K562 (cell line): ENCODE measurements around the gene TENT4B. TPM values are rescaled to one million over a fixed set of nuclear protein-coding genes. Genes with fewer than 3 reads are reported as not detected.
A peak's percentile ranks its signal among the peaks of the same experiment; 100 is the strongest.

Source experiments
- ATAC-seq: fragments of 200-7000 bp; cut with Tn5 transposase; 3 replicates; pipeline ENCODE4 v1.9.1; 2020; ENCODE audit warnings: moderate library complexity
- BruUV-seq: library from RNA; stranded (reverse); fragments of 400-500 nt; replicated peaks from 2 replicates; lab custom pipeline; 2021; lab: Mats Ljungman, UMichigan
- CTCF ChIA-PET: fragments of 300-600 bp; formaldehyde crosslinking; extraction: SDS; loops from one replicate; lab custom pipeline; 2021; ENCODE audit warnings: low intra/inter-chr PET ratio; lab: Yijun Ruan, JAX
- POLR2A ChIA-PET: fragments of 300-600, 350-650 bp; sonication (Branson Sonifier 250); formaldehyde crosslinking; extraction: SDS; loops from one replicate; lab custom pipeline; 2021; ENCODE audit warnings: antibody characterized with exemption, inconsistent platforms; lab: Yijun Ruan, JAX
- DNase-seq, 4 experiments: peaks; one replicate each; pipeline versions ENCODE4 v3.0.0 to v3.0.0-alpha.2; 2011 to 2018; ENCODE audit warnings: low spot score in 3 of 4, mixed read lengths in 3 of 4; ENCODE audit errors: extremely low read depth in 1 of 4
- FAIRE-seq: peaks from 2 replicates; lab custom pipeline; 2011; peaks lifted over from hg19 to GRCh38; lab: Jason Lieb, UNC
- H2AFZ ChIP-seq: 2 replicates; pipeline ENCODE4 v1.6.0; 2011; ENCODE audit warnings: low read depth, low read length, control low read depth, inconsistent platforms
- H3K27ac ChIP-seq: fragments of 200-600 bp; 3 replicates; pipeline ENCODE4 v1.8.0; 2011; ENCODE audit warnings: low read depth, mild to moderate bottlenecking, control low read depth, inconsistent platforms, low read length, moderate library complexity, mixed read lengths; ENCODE audit errors: extremely low read depth
- H3K27me3 ChIP-seq, 2 experiments: fragments of 300-600 bp in 1 of 2; 2 replicates in 1 of 2; 3 replicates in 1 of 2; pipeline versions ENCODE4 v1.6.0 to v1.8.0; 2011; ENCODE audit warnings: inconsistent platforms in 2 of 2, low read length in 2 of 2, mild to moderate bottlenecking in 1 of 2, mixed read lengths in 1 of 2, moderate library complexity in 1 of 2; ENCODE audit not compliant: control insufficient read depth in 2 of 2, insufficient read depth in 2 of 2
- H3K36me3 ChIP-seq: fragments of 300-600 bp; 3 replicates; pipeline ENCODE4 v1.8.0; 2011; ENCODE audit warnings: mild to moderate bottlenecking, low read length, inconsistent platforms; ENCODE audit not compliant: control insufficient read depth, insufficient read depth
- H3K4me1 ChIP-seq, 2 experiments: fragments of 200-600 bp in 1 of 2; replicated peaks in 1 of 2; 2 replicates in 1 of 2; 3 replicates in 1 of 2; pipeline versions ENCODE4 v1.5.1 to v1.8.0; 2011; ENCODE audit warnings: inconsistent platforms in 2 of 2, low read length in 2 of 2, mild to moderate bottlenecking in 1 of 2, mixed read lengths in 1 of 2, moderate library complexity in 1 of 2; ENCODE audit not compliant: control insufficient read depth in 2 of 2, insufficient read depth in 2 of 2
- H3K4me2 ChIP-seq: 2 replicates; pipeline ENCODE4 v1.6.1; 2011; ENCODE audit warnings: low read length, control low read depth, inconsistent platforms, mixed read lengths; ENCODE audit not compliant: insufficient read depth
- H3K4me3 ChIP-seq: fragments of 200-600 bp; sonication (generic), shearing (Covaris generic); 2 replicates; pipeline ENCODE4 v1.5.1; 2016; ENCODE audit warnings: control low read depth, inconsistent platforms
- H3K79me2 ChIP-seq: fragments of 200-600 bp; 3 replicates; pipeline ENCODE4 v1.8.0; 2011; ENCODE audit warnings: low read length, inconsistent platforms; ENCODE audit not compliant: control insufficient read depth, insufficient read depth
- H3K9ac ChIP-seq, 2 experiments: 2 replicates each; pipeline versions ENCODE4 v1.6.0 to v1.6.1; 2011; ENCODE audit warnings: low read depth in 2 of 2, low read length in 2 of 2, control low read depth in 1 of 2, inconsistent platforms in 1 of 2, mild to moderate bottlenecking in 1 of 2, mixed read lengths in 1 of 2; ENCODE audit not compliant: insufficient read depth in 1 of 2
- H3K9me1 ChIP-seq: one replicate; pipeline ENCODE4 v1.6.0; 2011; ENCODE audit warnings: inconsistent platforms, mild to moderate bottlenecking, low read length, moderate library complexity; ENCODE audit not compliant: control insufficient read depth, insufficient read depth
- H3K9me3 ChIP-seq: replicated peaks from 2 replicates; pipeline ENCODE4 v1.5.1; 2011; ENCODE audit warnings: low read depth, low read length, inconsistent platforms; ENCODE audit not compliant: control insufficient read depth, insufficient read depth
- H4K20me1 ChIP-seq: replicated peaks from 2 replicates; pipeline ENCODE4 v1.6.1; 2011; ENCODE audit warnings: low read length, inconsistent platforms, mixed read lengths; ENCODE audit not compliant: control insufficient read depth, insufficient read depth
- CCAR2 ChIP-seq: fragments of 200-400 bp; formaldehyde crosslinking; IDR thresholded peaks from 2 replicates; pipeline ENCODE4 v1.6.1; 2017; ENCODE audit warnings: mild to moderate bottlenecking, low read depth, low read length
- GATAD2A ChIP-seq: fragments of 450-650 bp; IDR thresholded peaks from 2 replicates; pipeline ENCODE4 v1.6.1; 2017
- KLF10 ChIP-seq: fragments of 250-450 bp; sonication (Bioruptor Pico); IDR thresholded peaks from 2 replicates; pipeline ENCODE4 v1.6.1; 2021; ENCODE audit warnings: matching md5 sums
- PTRF ChIP-seq: fragments of 450-650 bp; IDR thresholded peaks from 2 replicates; pipeline ENCODE4 v1.6.1; 2016; ENCODE audit warnings: mild to moderate bottlenecking, missing genetic modification characterization, missing compliant biosample characterization
- RBM17 ChIP-seq: fragments of 200-400 bp; formaldehyde crosslinking; IDR thresholded peaks from 2 replicates; pipeline ENCODE4 v1.6.1; 2017; ENCODE audit warnings: low read depth, mild to moderate bottlenecking, low read length, borderline replicate concordance
- SLC30A9 ChIP-seq: fragments of 250-450 bp; sonication (Bioruptor Pico); IDR thresholded peaks from 2 replicates; pipeline ENCODE4 v1.8.0; 2022; ENCODE audit warnings: mild to moderate bottlenecking, moderate library complexity
- SNAPC5 ChIP-seq: fragments of 250-450 bp; sonication (Bioruptor Pico); IDR thresholded peaks from 2 replicates; pipeline ENCODE4 v1.8.0; 2021; ENCODE audit warnings: moderate library complexity, mild to moderate bottlenecking, inconsistent platforms
- SRSF3 ChIP-seq: fragments of 200-400 bp; formaldehyde crosslinking; IDR thresholded peaks from 2 replicates; pipeline ENCODE4 v1.6.1; 2016; ENCODE audit warnings: mild to moderate bottlenecking, low read length, moderate library complexity; ENCODE audit not compliant: insufficient read depth
- STAT6 ChIP-seq: sonication (generic); formaldehyde crosslinking; IDR thresholded peaks from 2 replicates; pipeline ENCODE4 v1.8.1; 2023; ENCODE audit warnings: mild to moderate bottlenecking, missing genetic modification reagents
- TBP ChIP-seq: optimal IDR thresholded peaks from 2 replicates; pipeline ENCODE3; 2011; ENCODE audit warnings: low read depth, low read length, improper control_type of control experiment
- THAP7 ChIP-seq: fragments of 250-450 bp; sonication (Bioruptor Pico); IDR thresholded peaks from 2 replicates; pipeline ENCODE4 v1.5.0; 2021
- TRIM25 ChIP-seq: fragments of 450-650 bp; IDR thresholded peaks from 2 replicates; pipeline ENCODE4 v1.7.0; 2016; ENCODE audit warnings: borderline replicate concordance
- USF1 ChIP-seq: sonication (generic); formaldehyde crosslinking; IDR thresholded peaks from 2 replicates; pipeline ENCODE4 v1.9.0; 2022; ENCODE audit warnings: mild to moderate bottlenecking, missing genetic modification reagents
- ZNF253 ChIP-seq: fragments of 250-450 bp; sonication (Bioruptor Pico); conservative IDR thresholded peaks from 2 replicates; pipeline ENCODE4 v1.6.1; 2021; ENCODE audit warnings: mild to moderate bottlenecking
- ZNF830 ChIP-seq: fragments of 250-450 bp; sonication (Bioruptor Pico); IDR thresholded peaks from 2 replicates; pipeline ENCODE4 v1.5.0; 2021; ENCODE audit warnings: mild to moderate bottlenecking
- WGBS: fragments of 100-300 bp; shearing (Covaris generic); methylation state at CpG from one replicate; pipeline ENCODE4 v1.1.6; 2016; ENCODE audit warnings: low coverage, mixed read lengths; ENCODE audit not compliant: insufficient coverage; ENCODE audit errors: missing lambda C conversion rate; 5-methylcytosine and 5-hydroxymethylcytosine counted together
- in situ Hi-C: fragments of 300-500 bp; cut with MboI; formaldehyde crosslinking; loops from 4 replicates; pipeline ENCODE4 v1.15.0; 2018; ENCODE audit warnings: inconsistent platforms, mixed read lengths
- intact Hi-C: fragments of 100-400 bp; cut with micrococcal nuclease; formaldehyde crosslinking; loops from 2 replicates; pipeline ENCODE4 v1.14.2; 2022
- polyA plus RNA-seq, 8 experiments: library from polyadenylated mRNA; depleted of rRNA in 4 of 8; stranded (reverse) in 5 of 8; unstranded in 3 of 8; fragments of >200 nt; fragmentation: Nextera tagmentation in 2 of 8; fragmentation: Illumina TruSeq in 1 of 8; extraction: Ambion mirVana in 2 of 8; extraction: Trizol in 1 of 8; gene quantifications; 2 replicates each; pipeline versions ENCODE4 v1.2.1 to v1.2.3, GENCODE V29; 2011 to 2014; ENCODE audit warnings: inconsistent platforms in 1 of 8, missing spikeins in 1 of 8
- total RNA-seq, 7 experiments: library from RNA; depleted of rRNA in 6 of 7; stranded (reverse); fragments of >200 nt in 6 of 7; fragmentation: Illumina TruSeq in 2 of 7; extraction: Trizol in 2 of 7; gene quantifications; 2 replicates each; pipeline versions ENCODE4 v1.2.1 to v1.2.3, GENCODE V29; 2011 to 2021; ENCODE audit warnings: low replicate concordance in 1 of 7

TENT4B gene
- total and polyA plus RNA-seq, 9 of the 15 experiments (the other 6 are each of a cell fraction or from before 2014, with no cell fraction given) = 5.2 to 8.4 (median 7.0) TPM

- no peak overlapping the region for H3K27ac ChIP-seq
- no TSS peak for BruUV-seq
- intact Hi-C loops = no loop called here
- no peak for ATAC-seq
- ChIA-PET POLR2A (interaction anchor here (0.6 to 2.0 kb wide), 4 partner anchors 11 to 90 kb away, joined by 3 to 8 read pairs (median 3); partner anchors contain the start of gene HEATR3), CTCF (no interaction called here)
- 60% methylated on average over 1 of the region's 1 CpG for WGBS
- H3K36me3 ChIP-seq = peaks cover 3% of the 10 kb centered on the region; the same call in 2 of the 3 replicates
- no peaks in the 10 kb centered on the region for H3K9me1 ChIP-seq
- in situ Hi-C loops = no loop called here
- no peak for FAIRE-seq
- no peaks in the 10 kb centered on the region for H3K27me3 ChIP-seq
- H3K9me3 ChIP-seq = no peaks in the 10 kb centered on the region
- H3K4me1 ChIP-seq = peaks cover 24 to 25% of the 10 kb centered on the region in 2 experiments; a peak in 4 of 5 replicates
- H4K20me1 ChIP-seq = peaks cover 18% of the 10 kb centered on the region
- H3K4me2 ChIP-seq = peak overlapping the region; percentile 83; the same call in 1 of the 2 replicates
- DNase-seq = no peak
- peaks cover 57% of the 10 kb centered on the region for H3K79me2 ChIP-seq
- H3K4me3 ChIP-seq = 0 out of 2 replicates have a peak overlapping the region, but pooled peaks have one; percentile 76
- H2AFZ ChIP-seq = no peak overlapping the region
- no peak overlapping the region for H3K9ac ChIP-seq
- no peak for TF ChIP-seq TRIM25
- no peak for TF ChIP-seq KLF10 (CRISPR knock-in tag)
- TF ChIP-seq RBM17 = no peak
- no peak for TF ChIP-seq SNAPC5
- TF ChIP-seq THAP7 = no peak
- no peak for TF ChIP-seq STAT6 (CRISPR knock-in tag)
- no peak for TF ChIP-seq CCAR2
- TF ChIP-seq ZNF253 (CRISPR knock-in tag) = no peak
- no peak for TF ChIP-seq PTRF (tag)
- no peak for TF ChIP-seq USF1 (CRISPR knock-in tag)
- no peak for TF ChIP-seq ZNF830 (CRISPR knock-in tag)
- no peak for TF ChIP-seq TBP
- TF ChIP-seq GATAD2A = no peak
- TF ChIP-seq SLC30A9 (CRISPR knock-in tag) = no peak
- no peak for TF ChIP-seq SRSF3
Measured at GRCh38 chr16:50155925-50156324, 2.8 kb downstream of the TENT4B start.
